ENCODE results near the gene SIGLEC7.
"Not testable (repeated sequence)": the region's sequence is repeated elsewhere in the genome, so short reads cannot be mapped to it uniquely, and the experiment has no call there.

Gene SIGLEC7

DNA sequence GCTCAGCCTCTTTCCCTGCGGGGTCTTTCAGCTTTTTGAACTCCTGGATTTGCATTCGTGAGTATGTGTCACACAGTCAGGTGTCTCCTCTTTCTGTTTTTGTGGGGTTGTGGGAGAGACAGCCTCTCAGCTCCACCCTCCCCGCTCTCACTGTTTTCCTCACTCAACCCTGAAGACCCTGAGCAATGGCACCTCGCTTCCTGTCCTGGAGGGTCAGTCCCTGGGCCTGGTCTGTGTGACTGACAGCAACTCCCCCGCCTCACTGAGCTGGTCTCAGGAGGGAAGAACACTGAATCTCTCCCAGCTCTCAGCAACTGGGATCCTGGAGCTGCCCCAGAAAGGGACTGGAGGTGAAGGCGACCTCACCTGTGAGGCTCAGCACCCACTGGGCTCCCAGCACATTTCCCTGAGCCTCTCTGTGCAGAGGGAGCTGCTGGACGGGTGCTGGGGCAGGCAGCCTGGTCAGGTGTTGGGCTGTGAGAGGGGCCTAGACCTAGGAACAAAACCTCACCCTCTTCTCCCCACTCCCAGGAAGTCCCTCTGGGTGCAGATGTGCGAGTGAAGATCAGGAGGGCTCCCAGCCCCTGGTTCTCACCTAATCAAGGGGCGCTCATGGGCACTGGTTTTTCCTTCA lies 4.2 kb upstream of the SIGLEC7 start:
- H3K4me3 ChIP-seq (ENCODE audit: low read depth, low read length) = no peak overlapping the region

- no peak overlapping the region for H3K4me3 ChIP-seq (ENCODE audit: low read depth, low read length)
Measured at GRCh38 chr19:51138549-51138979, 3.5 kb upstream of the SIGLEC7 start.

DNA sequence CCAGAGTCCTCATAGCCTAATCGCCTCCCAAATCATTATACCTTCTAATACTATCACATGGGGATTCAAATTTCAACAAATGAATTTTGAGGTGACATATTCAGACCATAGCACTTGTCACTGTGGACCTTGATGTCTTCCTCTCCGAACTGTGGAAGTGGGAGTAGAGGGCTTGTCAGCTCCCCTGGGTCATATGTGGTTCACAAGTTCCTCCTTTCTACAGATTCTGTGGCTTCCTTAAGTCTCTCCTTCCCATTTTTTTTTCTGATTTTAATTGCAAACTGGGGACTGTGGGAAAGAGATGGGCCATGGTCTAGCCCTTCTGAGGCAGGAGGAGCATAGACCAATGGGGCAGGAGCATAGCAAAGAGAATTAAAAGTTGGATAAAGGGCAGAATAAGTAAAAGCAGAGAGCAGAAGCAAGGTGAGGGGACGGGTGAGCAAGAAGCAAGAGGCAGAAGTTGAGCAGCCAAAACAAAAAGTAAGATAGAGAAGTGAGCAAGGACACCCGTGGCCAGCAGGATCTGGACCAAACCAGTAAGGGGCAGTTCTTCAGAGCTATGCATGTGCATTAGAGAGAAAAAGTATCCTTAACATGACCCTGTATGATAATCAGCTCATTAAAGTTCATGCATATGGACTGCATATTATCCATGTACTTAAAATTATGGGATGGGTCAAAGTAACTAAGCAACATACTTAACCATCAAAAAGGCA lies 2.6 kb upstream of the SIGLEC7 start:
- no peak overlapping the region for H3K4me3 ChIP-seq (ENCODE audit: low read depth, low read length)

DNA sequence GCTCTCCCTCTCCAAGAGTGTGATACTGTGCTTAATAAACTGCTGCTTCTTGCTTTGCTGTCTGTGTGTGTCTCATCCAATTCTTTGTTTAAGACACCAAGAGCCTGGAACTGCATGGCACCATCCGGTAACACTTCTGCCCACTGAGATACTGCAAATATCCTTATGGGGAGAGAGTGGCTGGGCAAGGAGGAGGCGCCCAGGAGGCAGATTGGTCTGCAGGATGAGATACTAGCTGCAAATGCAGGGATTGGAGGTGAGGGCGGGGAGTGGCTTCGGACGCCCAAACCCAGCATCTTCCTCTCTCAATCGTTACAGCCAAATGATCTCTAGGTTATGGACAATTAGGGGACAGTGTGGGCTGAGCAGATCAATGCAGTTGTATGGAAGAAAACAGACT lies 1.7 kb upstream of the SIGLEC7 start:
- H3K4me3 ChIP-seq (ENCODE audit: low read depth, low read length) = no peak overlapping the region

GRCh38 chr19:51141181-51141580 lies 920 bp upstream of the SIGLEC7 start:
- H3K4me3 ChIP-seq (ENCODE audit: low read depth, low read length) = no peak overlapping the region

- not testable (repeated sequence) for H3K4me3 ChIP-seq (ENCODE audit: low read depth, low read length)
Measured at GRCh38 chr19:51142809-51143475, 841 bp downstream of the SIGLEC7 start.

GRCh38 chr19:51143486-51143885 lies 1.4 kb downstream of the SIGLEC7 start:
- H3K4me3 ChIP-seq (ENCODE audit: low read depth, low read length) = no peak overlapping the region

DNA sequence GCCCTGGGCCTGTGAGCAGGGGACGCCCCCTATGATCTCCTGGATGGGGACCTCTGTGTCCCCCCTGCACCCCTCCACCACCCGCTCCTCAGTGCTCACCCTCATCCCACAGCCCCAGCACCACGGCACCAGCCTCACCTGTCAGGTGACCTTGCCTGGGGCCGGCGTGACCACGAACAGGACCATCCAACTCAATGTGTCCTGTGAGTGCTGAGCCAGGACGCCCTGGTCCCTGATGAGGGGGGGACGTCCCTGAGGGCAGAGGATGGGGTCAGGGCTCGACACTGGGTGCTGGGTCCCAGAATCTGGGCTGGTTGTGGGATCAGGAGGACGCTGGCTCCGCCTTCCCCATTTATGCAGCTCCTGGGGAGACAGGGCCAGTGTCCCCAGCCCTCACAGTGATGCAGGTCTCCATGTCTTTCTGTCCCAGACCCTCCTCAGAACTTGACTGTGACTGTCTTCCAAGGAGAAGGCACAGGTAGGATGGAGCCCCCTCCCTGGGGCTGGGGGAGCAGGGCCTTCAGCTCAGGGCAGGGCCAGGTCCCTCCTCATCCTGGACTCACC lies 2.5 kb downstream of the SIGLEC7 start:
- H3K4me3 ChIP-seq (ENCODE audit: low read depth, low read length) = no peak overlapping the region

DNA sequence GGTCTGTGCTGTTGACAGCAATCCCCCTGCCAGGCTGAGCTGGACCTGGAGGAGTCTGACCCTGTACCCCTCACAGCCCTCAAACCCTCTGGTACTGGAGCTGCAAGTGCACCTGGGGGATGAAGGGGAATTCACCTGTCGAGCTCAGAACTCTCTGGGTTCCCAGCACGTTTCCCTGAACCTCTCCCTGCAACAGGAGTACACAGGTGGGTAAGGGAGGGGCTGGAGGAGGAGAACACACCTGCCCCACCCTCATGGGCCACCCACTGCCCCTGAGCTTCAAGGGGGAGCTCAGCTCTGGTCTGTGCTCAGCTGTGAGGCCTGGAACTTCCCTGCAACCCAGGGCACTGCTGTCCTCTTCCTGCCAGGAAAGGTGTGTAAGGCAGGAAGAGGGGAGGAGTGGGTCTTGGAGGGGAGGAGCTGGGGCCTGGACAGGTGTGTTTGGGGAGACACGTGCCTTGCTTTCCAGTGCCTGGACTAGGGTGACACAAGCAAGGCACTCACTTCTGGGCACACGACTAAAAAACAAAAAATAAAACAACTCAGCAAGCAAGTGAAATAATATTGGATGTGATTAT lies 3.9 kb downstream of the SIGLEC7 start:
- no peak overlapping the region for H3K4me3 ChIP-seq (ENCODE audit: low read depth, low read length)

- no peak overlapping the region for H3K4me3 ChIP-seq (ENCODE audit: low read depth, low read length)
Measured at GRCh38 chr19:51146751-51147150, 4.7 kb downstream of the SIGLEC7 start.

GRCh38 chr19:51147663-51148062 lies 5.6 kb downstream of the SIGLEC7 start:
- no peak overlapping the region for H3K4me3 ChIP-seq (ENCODE audit: low read depth, low read length)

GRCh38 chr19:51148580-51148979 lies 6.5 kb downstream of the SIGLEC7 start:
- no peak overlapping the region for H3K4me3 ChIP-seq (ENCODE audit: low read depth, low read length)

DNA sequence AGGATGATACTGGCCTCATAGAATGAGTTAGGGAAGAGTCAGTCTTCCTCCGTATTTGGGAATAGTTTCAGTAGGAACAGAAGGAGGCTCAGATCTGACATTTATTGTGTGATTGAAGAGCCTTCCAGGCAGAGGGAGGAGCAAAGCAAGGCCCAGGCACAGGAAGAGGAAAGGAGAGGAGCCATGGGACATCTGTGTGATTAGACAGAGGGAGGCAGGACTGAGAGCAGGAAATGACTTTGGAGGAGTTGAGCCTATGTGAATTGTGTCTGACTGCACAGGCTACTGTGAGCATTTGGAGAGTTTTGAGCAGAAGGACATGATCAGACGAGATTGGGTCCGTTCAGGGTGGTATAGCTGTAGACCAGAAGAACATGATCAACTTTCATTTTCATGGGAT lies 8.5 kb downstream of the SIGLEC7 start:
- H3K4me3 ChIP-seq (ENCODE audit: low read depth, low read length) = no peak overlapping the region

DNA sequence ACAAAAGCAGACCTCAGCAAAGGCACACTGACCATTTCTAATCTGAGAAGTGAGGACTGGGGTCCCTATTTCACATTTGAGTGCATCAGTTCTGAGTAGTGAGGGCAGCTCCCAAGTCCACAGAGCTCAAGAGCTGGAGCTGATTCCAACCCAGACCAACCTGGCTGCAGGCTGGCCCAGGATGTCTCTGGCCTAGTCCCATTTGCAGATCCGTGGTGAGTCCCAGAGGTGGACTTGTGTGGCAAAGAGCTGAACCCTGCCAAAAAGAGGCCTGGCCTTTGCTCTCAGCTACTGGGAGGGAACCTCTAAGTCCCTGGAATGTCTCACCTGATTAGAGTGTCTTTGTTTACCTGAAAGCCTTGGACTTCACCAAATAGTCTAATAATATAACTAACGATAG lies 14.6 kb downstream of the SIGLEC7 start:
- no peak overlapping the region for H3K4me3 ChIP-seq (ENCODE audit: low read depth, low read length)

- H3K4me3 ChIP-seq (ENCODE audit: low read depth, low read length) = no peak overlapping the region
Measured at GRCh38 chr19:51157265-51157664, 15.2 kb downstream of the SIGLEC7 start.

DNA sequence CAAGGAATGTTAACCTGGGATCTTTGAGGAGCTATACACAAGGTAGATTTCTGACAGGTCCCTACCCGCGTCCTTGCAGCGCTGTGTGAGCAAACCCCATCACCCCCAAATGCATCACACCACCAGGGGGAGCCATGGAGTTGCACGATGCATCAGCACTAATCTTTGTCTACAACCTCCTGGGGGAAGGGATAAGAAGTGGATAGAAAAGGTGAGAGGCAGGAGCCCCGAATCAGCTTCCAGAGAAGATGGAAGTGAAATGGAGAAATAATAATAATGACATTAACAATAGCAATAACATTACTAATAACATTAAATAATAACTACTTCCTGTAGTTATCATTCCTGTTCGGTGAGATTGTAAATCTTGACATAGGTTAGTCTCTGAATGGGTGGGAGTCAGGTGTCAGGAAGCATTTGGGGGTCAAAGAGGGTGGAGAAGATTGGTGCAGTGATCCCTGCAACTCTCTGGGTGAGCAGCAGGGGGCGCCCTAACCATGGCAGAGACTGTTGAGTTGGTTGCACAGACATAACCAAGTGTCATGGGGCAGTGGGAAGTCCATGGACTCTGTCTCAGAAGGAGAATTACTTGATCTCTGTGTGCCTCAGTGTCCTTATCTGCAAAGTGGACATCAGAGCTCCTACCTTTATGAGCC lies 16.5 kb downstream of the SIGLEC7 start:
- no peak overlapping the region for H3K4me3 ChIP-seq (ENCODE audit: low read depth, low read length)

GRCh38 chr19:51159656-51160055 lies 17.6 kb downstream of the SIGLEC7 start:
- no peak overlapping the region for H3K4me3 ChIP-seq (ENCODE audit: low read depth, low read length)

GRCh38 chr19:51161266-51161665 lies 19.2 kb downstream of the SIGLEC7 start:
- H3K4me3 ChIP-seq (ENCODE audit: low read depth, low read length) = no peak overlapping the region

DNA sequence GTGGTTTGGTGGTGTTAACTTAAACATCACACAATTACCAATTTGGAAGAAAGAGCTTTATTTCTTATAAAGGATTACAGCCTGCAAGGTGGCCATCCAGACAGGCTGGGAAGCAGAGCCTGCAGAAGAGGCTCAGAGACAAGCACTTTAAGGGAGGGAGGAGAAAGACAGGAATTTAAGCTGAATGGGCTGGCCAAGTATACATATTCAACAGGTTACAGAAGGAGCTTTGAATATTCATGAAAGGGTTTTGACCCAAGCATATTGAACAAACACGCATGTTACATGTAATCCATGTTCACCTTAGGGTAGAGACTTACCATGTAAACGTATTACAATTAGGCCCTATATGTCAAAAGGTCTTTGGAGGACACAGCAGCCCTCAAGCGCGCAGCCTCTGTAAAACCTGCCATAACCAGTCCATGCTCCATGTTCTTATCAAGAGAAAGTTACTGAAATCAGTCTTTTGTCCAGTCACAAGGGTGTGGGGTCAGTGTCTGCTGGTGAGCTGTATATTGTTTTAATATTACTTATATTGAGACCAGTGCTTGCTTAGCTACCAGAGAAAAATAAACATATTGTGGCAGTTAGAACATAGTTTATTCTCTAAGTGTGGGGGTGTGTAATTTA lies 19.9 kb downstream of the SIGLEC7 start:
- no peak overlapping the region for H3K4me3 ChIP-seq (ENCODE audit: low read depth, low read length)

DNA sequence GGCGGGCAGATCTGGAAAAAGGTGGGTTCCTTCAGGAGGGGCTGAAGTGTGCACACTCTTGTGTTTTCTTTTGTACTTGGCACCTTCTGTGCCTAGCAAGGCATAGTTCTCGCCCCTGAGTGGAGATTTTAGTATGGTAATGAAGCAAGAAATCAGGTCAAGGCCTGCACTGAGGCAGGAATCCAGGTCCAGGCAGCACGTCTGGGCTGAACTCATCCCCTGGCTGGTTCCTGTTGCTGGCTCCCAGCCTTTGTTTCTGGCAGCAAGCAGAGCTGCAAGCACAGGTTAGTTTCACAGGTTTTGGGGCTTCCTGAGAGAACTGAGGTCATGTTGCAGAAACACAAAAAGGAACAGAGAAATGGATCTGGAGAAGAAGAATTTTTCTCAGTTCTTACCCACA lies 21.2 kb downstream of the SIGLEC7 start:
- H3K4me3 ChIP-seq (ENCODE audit: low read depth, low read length) = no peak overlapping the region

DNA sequence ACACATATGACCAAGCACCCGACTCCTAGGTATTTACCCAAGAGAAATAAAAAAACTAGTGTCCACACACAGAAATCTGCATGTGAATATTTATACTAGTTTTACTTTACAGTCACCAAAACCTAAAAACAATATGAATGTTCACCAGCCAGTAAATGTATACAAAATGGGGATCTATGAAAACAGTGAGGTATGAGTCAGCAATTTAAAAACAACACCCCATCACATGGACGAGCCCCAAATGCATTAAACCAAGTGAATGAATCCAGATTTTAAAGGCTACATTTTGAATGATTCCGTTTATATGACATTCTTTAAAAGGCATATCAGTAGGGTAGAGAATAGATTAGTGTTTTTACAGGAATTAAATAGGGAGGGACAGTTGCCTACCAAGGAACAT lies 22.1 kb downstream of the SIGLEC7 start:
- H3K4me3 ChIP-seq (ENCODE audit: low read depth, low read length) = no peak overlapping the region
